PC-9 (cell line): ENCODE data around the gene EPHB1.
"Not testable (repeated sequence)": the region's sequence is repeated elsewhere in the genome, so short reads cannot be mapped to it uniquely, and the experiment has no call there.

Experiments
- CTCF ChIP-seq: fragments of 200-600 bp; sonication (generic); conservative IDR thresholded peaks from 2 replicates; pipeline ENCODE4 v1.6.1; 2017; ENCODE audit warnings: mixed run types, antibody characterized with exemption, mild to moderate bottlenecking, moderate library complexity
- EZH2 ChIP-seq: fragments of 200-600 bp; sonication (generic); IDR thresholded peaks from 2 replicates; pipeline ENCODE4 v1.8.0; 2017; ENCODE audit warnings: antibody characterized with exemption, low read depth

DNA sequence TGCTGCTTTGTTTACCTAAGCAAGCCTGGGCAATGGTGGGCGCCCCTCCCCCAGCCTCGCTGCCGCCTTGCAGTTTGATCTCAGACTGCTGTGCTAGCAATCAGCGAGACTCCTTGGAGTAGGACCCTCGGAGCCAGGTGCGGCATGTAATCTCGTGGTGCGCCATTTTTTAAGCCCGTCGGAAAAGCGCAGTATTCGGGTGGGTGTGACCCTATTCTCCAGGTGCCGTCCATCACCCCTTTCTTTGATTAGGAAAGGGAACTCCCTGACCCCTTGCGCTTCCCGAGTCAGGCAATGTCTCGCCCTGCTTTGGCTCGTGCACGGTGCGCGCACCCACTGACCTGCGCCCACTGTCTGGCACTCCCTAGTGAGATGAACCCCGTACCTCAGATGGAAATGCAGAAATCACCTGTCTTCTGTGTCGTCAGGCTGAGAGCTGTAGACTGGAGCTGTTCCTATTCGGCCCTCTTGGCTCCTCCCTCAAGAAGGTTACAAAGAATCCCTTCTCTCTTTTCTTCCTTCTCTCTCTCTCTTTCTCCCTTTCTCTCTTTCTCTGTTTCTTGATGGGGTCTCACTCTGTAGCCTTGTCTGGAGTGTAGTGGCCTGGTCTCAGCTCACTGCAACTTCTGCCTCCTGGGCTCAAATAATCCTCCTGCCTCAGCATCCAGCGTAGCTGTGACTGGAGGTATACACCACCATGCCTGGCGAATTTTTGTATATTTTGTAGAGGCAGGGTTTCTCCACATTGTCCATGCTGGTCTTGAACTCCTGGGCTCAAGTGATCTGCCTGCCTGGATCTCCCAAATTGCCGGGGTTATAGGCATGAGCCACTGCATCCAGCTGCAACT lies 235.9 kb downstream of the EPHB1 start:
- TF ChIP-seq EZH2, CTCF: not testable (repeated sequence)
